T-helper 17 cell (primary cell): ENCODE measurements around the gene PTPDC1. TPM values are rescaled to one million over a fixed set of nuclear protein-coding genes. Genes with fewer than 3 reads are reported as not detected.
"Not testable (repeated sequence)": the region's sequence is repeated elsewhere in the genome, so short reads cannot be mapped to it uniquely, and the experiment has no call there.

Source experiments
- ATAC-seq: fragments of 150-1000 bp; cut with Tn5 transposase; 2 replicates; pipeline ENCODE4 v1.10.0; 2021; ENCODE audit warnings: mild to moderate bottlenecking, moderate library complexity
- DNase-seq, 3 donors: peaks; one replicate each; pipeline versions ENCODE4 v3.0.0 to v3.0.0-alpha.2; 2020 to 2021
- H3K9me3 ChIP-seq: one replicate; pipeline ENCODE4 v1.7.0; 2013; ENCODE audit warnings: low read length, mild to moderate bottlenecking; ENCODE audit not compliant: control insufficient read depth, poor library complexity, severe bottlenecking
- H3K27ac Mint-ChIP-seq: one replicate; pipeline ENCODE4 v1.8.0; 2022; ENCODE audit warnings: mild to moderate bottlenecking, moderate library complexity, mixed read lengths
- H3K27me3 Mint-ChIP-seq: one replicate; pipeline ENCODE4 v1.8.0; 2022; ENCODE audit warnings: mixed read lengths
- H3K36me3 Mint-ChIP-seq: one replicate; pipeline ENCODE4 v1.8.0; 2022; ENCODE audit warnings: low read depth, mixed read lengths
- H3K4me1 Mint-ChIP-seq: one replicate; pipeline ENCODE4 v1.8.0; 2022; ENCODE audit warnings: mild to moderate bottlenecking, mixed read lengths
- H3K4me3 Mint-ChIP-seq: one replicate; pipeline ENCODE4 v1.8.0; 2022; ENCODE audit warnings: mild to moderate bottlenecking, moderate library complexity, mixed read lengths
- total RNA-seq, 4 donors: library from RNA in 2 of 4; stranded (reverse) in 2 of 4; gene quantifications; one replicate each; pipeline ENCODE4 v1.2.3 and lab custom pipeline; 2022 to 2026

PTPDC1 gene
- total RNA-seq, 2 donors from 2014 or later, result 2.4 to 2.8 TPM

GRCh38 chr9:94101162-94101853 is 17.0 kb downstream of the PTPDC1 start:
- no peak for ATAC-seq
- no peaks in the 10 kb centered on the region for H3K27me3 Mint-ChIP-seq
- no peaks in the 10 kb centered on the region for H3K4me1 Mint-ChIP-seq
- H3K4me3 Mint-ChIP-seq, result no peak overlapping the region
- DNase-seq, result no peak
- H3K9me3 ChIP-seq, result no peaks in the 10 kb centered on the region
- H3K27ac Mint-ChIP-seq, result no peak overlapping the region
- no peaks in the 10 kb centered on the region for H3K36me3 Mint-ChIP-seq

GRCh38 chr9:94108584-94108983 is 24.3 kb downstream of the PTPDC1 start:
- Mint-ChIP-seq H3K27me3 (no peaks in the 10 kb centered on the region), H3K36me3 (no peaks in the 10 kb centered on the region), H3K4me3 (no peak overlapping the region), H3K4me1 (no peaks in the 10 kb centered on the region), H3K27ac (no peak overlapping the region)
- no peaks in the 10 kb centered on the region for H3K9me3 ChIP-seq
- no peak for DNase-seq
- ATAC-seq, result no peak

- no peak overlapping the region for H3K4me3 Mint-ChIP-seq
- no peaks in the 10 kb centered on the region for H3K9me3 ChIP-seq
- no peak for ATAC-seq
- no peak for DNase-seq
- H3K27ac Mint-ChIP-seq, result no peak overlapping the region
- H3K36me3 Mint-ChIP-seq, result no peaks in the 10 kb centered on the region
- H3K27me3 Mint-ChIP-seq, result no peaks in the 10 kb centered on the region
- no peaks in the 10 kb centered on the region for H3K4me1 Mint-ChIP-seq
These were observed 26.6 kb downstream of the PTPDC1 start for GRCh38 chr9:94110821-94111252.

- Mint-ChIP-seq H3K27ac (no peak overlapping the region), H3K4me1 (no peaks in the 10 kb centered on the region), H3K36me3 (no peaks in the 10 kb centered on the region), H3K27me3 (no peaks in the 10 kb centered on the region), H3K4me3 (no peak overlapping the region)
- DNase-seq (no peak), ATAC-seq (no peak)
- no peaks in the 10 kb centered on the region for H3K9me3 ChIP-seq
These were observed 27.2 kb downstream of the PTPDC1 start for GRCh38 chr9:94111446-94111845.

GRCh38 chr9:94112716-94113465 is 28.6 kb downstream of the PTPDC1 start:
- H3K4me1 Mint-ChIP-seq, result no peaks in the 10 kb centered on the region
- H3K27ac Mint-ChIP-seq, result no peak overlapping the region
- H3K36me3 Mint-ChIP-seq, result no peaks in the 10 kb centered on the region
- H3K27me3 Mint-ChIP-seq, result no peaks in the 10 kb centered on the region
- DNase-seq (no peak), ATAC-seq (no peak)
- no peaks in the 10 kb centered on the region for H3K9me3 ChIP-seq
- H3K4me3 Mint-ChIP-seq, result no peak overlapping the region

- not testable (repeated sequence) for H3K27ac Mint-ChIP-seq, H3K9me3 ChIP-seq, H3K36me3 Mint-ChIP-seq, ATAC-seq, DNase-seq, H3K27me3 Mint-ChIP-seq, H3K4me1 Mint-ChIP-seq, H3K4me3 Mint-ChIP-seq
These were observed 35.8 kb downstream of the PTPDC1 start for GRCh38 chr9:94120088-94120487.

- Mint-ChIP-seq H3K27ac (no peak overlapping the region), H3K4me3 (no peak overlapping the region), H3K4me1 (no peaks in the 10 kb centered on the region), H3K36me3 (no peaks in the 10 kb centered on the region), H3K27me3 (no peaks in the 10 kb centered on the region)
- ATAC-seq, result no peak
- H3K9me3 ChIP-seq, result no peaks in the 10 kb centered on the region
- DNase-seq, result no peak
These were observed 36.7 kb downstream of the PTPDC1 start for GRCh38 chr9:94120854-94121376.

GRCh38 chr9:94126844-94127243 is 42.6 kb downstream of the PTPDC1 start:
- Mint-ChIP-seq H3K4me3 (no peak overlapping the region), H3K27ac (no peak overlapping the region), H3K27me3 (no peaks in the 10 kb centered on the region), H3K36me3 (no peaks in the 10 kb centered on the region), H3K4me1 (no peaks in the 10 kb centered on the region)
- no peak for DNase-seq
- no peak for ATAC-seq
- no peaks in the 10 kb centered on the region for H3K9me3 ChIP-seq

- Mint-ChIP-seq H3K4me1 (no peaks in the 10 kb centered on the region), H3K36me3 (no peaks in the 10 kb centered on the region), H3K27ac (no peak overlapping the region), H3K4me3 (no peak overlapping the region), H3K27me3 (peaks cover 5% of the 10 kb centered on the region)
- DNase-seq (no peak), ATAC-seq (no peak)
- H3K9me3 ChIP-seq, result no peaks in the 10 kb centered on the region
These were observed 43.5 kb downstream of the PTPDC1 start for GRCh38 chr9:94127806-94128205.

GRCh38 chr9:94128580-94128979 is 44.3 kb downstream of the PTPDC1 start:
- no peak overlapping the region for H3K27ac Mint-ChIP-seq
- no peak overlapping the region for H3K4me3 Mint-ChIP-seq
- ATAC-seq (no peak), DNase-seq (no peak)
- no peaks in the 10 kb centered on the region for H3K36me3 Mint-ChIP-seq
- peaks cover 8% of the 10 kb centered on the region for H3K27me3 Mint-ChIP-seq
- no peaks in the 10 kb centered on the region for H3K9me3 ChIP-seq
- no peaks in the 10 kb centered on the region for H3K4me1 Mint-ChIP-seq

GRCh38 chr9:94134629-94135028 is 50.4 kb downstream of the PTPDC1 start:
- DNase-seq, result no peak
- no peaks in the 10 kb centered on the region for H3K36me3 Mint-ChIP-seq
- peaks cover 11% of the 10 kb centered on the region for H3K27me3 Mint-ChIP-seq
- H3K27ac Mint-ChIP-seq, result no peak overlapping the region
- H3K4me3 Mint-ChIP-seq, result no peak overlapping the region
- no peaks in the 10 kb centered on the region for H3K4me1 Mint-ChIP-seq
- ATAC-seq, result no peak
- H3K9me3 ChIP-seq, result no peaks in the 10 kb centered on the region

- ATAC-seq (no peak), DNase-seq (no peak)
- Mint-ChIP-seq H3K36me3 (no peaks in the 10 kb centered on the region), H3K4me1 (no peaks in the 10 kb centered on the region), H3K27me3 (peaks cover 11% of the 10 kb centered on the region), H3K27ac (no peak overlapping the region), H3K4me3 (no peak overlapping the region)
- H3K9me3 ChIP-seq, result no peaks in the 10 kb centered on the region
These were observed 51.0 kb downstream of the PTPDC1 start for GRCh38 chr9:94135222-94135621.

GRCh38 chr9:94139672-94140417 is 55.6 kb downstream of the PTPDC1 start:
- DNase-seq (no peak), ATAC-seq (no peak)
- H3K9me3 ChIP-seq, result no peaks in the 10 kb centered on the region
- peaks cover 6% of the 10 kb centered on the region for H3K27me3 Mint-ChIP-seq
- H3K4me3 Mint-ChIP-seq, result no peak overlapping the region
- no peaks in the 10 kb centered on the region for H3K4me1 Mint-ChIP-seq
- H3K27ac Mint-ChIP-seq, result no peak overlapping the region
- H3K36me3 Mint-ChIP-seq, result no peaks in the 10 kb centered on the region
